Right lobe of liver (tissue), 6 donors: ENCODE results near the gene RORC. TPM values are rescaled to one million over a fixed set of nuclear protein-coding genes. Genes with fewer than 3 reads are reported as not detected.

Experiments
- ATAC-seq, 4 donors: fragments of 200-7000 bp; cut with Tn5 transposase; one replicate each; pipeline ENCODE4 v1.9.1; 2020; ENCODE audit warnings: mild to moderate bottlenecking in 4 of 4, moderate library complexity in 4 of 4
- DNase-seq, 3 donors: peaks; one replicate each; pipeline ENCODE4 v3.0.0-alpha.2; 2020
- H3K27ac ChIP-seq, 3 donors: fragments of 200-600 bp; one replicate each; pipeline ENCODE4 v1.8.0; 2022
- H3K27me3 ChIP-seq, 2 donors: fragments of 200-600 bp; one replicate each; pipeline ENCODE4 v1.8.0; 2022
- H3K36me3 ChIP-seq, 4 donors: fragments of 200-600 bp; sonication (generic) in 1 of 4; one replicate each; pipeline versions ENCODE4 v1.5.1 to v1.8.0; 2017 to 2022; ENCODE audit warnings: control low read depth in 1 of 4
- H3K4me1 ChIP-seq, 4 donors: fragments of 200-600 bp; sonication (generic) in 1 of 4; one replicate each; pipeline versions ENCODE4 v1.5.1 to v1.8.0; 2017 to 2022; ENCODE audit warnings: control low read depth in 1 of 4
- H3K4me3 ChIP-seq, 3 donors: fragments of 200-600 bp; one replicate each; pipeline ENCODE4 v1.8.0; 2022
- H3K9me3 ChIP-seq, 4 donors: fragments of 200-600 bp; sonication (generic) in 1 of 4; one replicate each; pipeline versions ENCODE4 v1.5.1 to v1.8.0; 2017 to 2022; ENCODE audit warnings: control low read depth in 1 of 4
- POLR2A ChIP-seq: fragments of 450-650 bp; IDR thresholded peaks from one replicate; pipeline ENCODE4 v1.6.1; 2017; ENCODE audit warnings: antibody characterized with exemption, mild to moderate bottlenecking
- WGBS: methylation state at CpG from one replicate; pipeline ENCODE4 v1.1.6; 2018; ENCODE audit warnings: low coverage, low lambda C conversion rate; ENCODE audit not compliant: insufficient coverage; ENCODE audit errors: missing lambda C conversion rate; 5-methylcytosine and 5-hydroxymethylcytosine counted together
- intact Hi-C, 2 donors: fragments of 100-400 bp; cut with DNase I; formaldehyde crosslinking; loops; one replicate each; pipeline versions ENCODE4 v1.11.2 to v1.14.1; 2022
- total RNA-seq, 6 experiments: library from RNA; depleted of rRNA in 2 of 6; stranded (reverse); fragments of >200 nt in 2 of 6; fragmentation: NEBNext Ultra II Directional in 3 of 6; extraction: Animal tissue kit (Norgen Biotek cat#: 25700) in 3 of 6; gene quantifications; one replicate each; pipeline versions ENCODE4 v1.1.0 to v1.2.4, GENCODE V29; 2016 to 2023
- TF ChIP-seq, protein P1 (sequence below), 4 donors: fragments of 200-600 bp in 3 of 4; fragments of 450-650 bp in 1 of 4; IDR thresholded peaks; one replicate each; pipeline versions ENCODE4 v1.5.1 to v1.8.0; 2016 to 2022; ENCODE audit warnings: antibody characterized with exemption in 4 of 4, mild to moderate bottlenecking in 2 of 4
- donor health status: DM: no; HTN: yes; CAD: no.
- donor health status: DM: no; HTN: no; CAD: no.
- donor health status: DM: no; HTN: no; CAD: no.
- donor health status: DM: no; HTN: yes; CAD: no.
- donor health status: DM: no; HTN: yes; CAD: no.

The RORC gene
- total RNA-seq, 6 experiments from 2014 or later, result 13.3 to 33.9 (median 21.5) TPM

DNA sequence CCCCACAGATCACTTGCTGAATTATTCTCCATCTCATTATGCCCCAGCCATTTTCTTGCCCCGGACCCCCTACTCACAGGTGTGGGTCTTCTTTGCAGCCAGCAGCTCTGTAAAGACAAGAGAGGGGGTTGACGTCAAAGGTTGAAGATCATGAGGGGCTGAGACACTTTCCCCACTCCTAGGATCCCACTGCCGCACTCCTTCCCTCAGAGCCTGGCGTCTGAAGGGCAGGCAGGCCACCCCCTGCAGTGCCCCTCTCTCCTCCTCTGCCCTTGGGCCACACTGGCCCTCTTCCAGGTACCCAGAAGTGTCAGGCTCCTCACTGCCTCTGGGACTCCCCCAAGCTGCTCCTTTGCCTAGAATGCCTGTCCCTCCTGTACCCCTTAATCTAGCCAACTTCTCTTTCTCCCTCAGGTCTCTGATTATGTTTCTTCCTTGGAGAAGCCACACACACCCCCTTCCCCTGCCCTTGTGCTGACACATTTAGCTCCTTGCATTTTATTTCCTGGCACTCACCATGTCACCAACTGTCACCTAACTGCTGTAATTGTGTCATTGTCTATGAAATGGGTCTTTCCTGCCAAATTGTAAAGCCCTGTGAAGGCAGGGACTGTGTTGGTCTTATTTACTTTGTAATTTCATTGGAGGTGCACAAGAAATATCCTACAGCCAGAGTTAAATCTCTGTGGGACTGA, 2.1 kb downstream of the RORC start:
- H3K27ac ChIP-seq, result no peak overlapping the region
- H3K4me1 ChIP-seq, result peaks cover 0 to 75% (median 27%) of the 10 kb centered on the region in 4 donors

DNA sequence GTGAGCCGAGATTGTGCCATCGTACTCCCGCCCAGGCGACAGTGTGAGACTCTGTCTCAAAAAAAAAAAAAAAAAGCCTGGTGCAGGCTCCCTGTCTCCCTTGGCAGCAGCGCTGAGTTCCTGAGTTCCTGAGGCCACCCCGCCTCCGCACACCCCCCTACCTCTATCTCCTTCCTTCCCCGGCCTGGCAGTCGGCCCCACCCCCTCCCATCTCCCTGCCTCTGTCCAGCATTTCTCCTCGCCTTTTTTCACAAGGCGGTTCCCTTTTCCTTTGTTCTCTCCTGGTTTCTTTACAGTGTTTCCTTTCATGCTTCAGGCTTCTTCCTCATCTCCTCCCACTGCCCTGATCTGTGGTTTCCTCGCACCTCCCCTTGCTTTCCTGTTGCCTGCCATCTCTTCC, 2.7 kb downstream of the RORC start:
- H3K27me3 ChIP-seq, result no peaks in the 10 kb centered on the region
- H3K4me3 ChIP-seq, result no peak overlapping the region
- no peaks in the 10 kb centered on the region for H3K9me3 ChIP-seq
- DNase-seq (peak in 2 of 3 donors; percentile 62 to 69), ATAC-seq (peak in 1 of 4 donors; percentile 3)
- peaks cover 0 to 69% (median 25%) of the 10 kb centered on the region in 4 donors for H3K4me1 ChIP-seq
- peaks cover 0 to 4% (median 1%) of the 10 kb centered on the region in 4 donors for H3K36me3 ChIP-seq
- WGBS, result 2% methylated on average over 5 of the region's 12 CpGs
- H3K27ac ChIP-seq, result no peak overlapping the region
- intact Hi-C loops, result no loop called here
- no peak for TF ChIP-seq POLR2A
- TF ChIP-seq, protein P1, sequence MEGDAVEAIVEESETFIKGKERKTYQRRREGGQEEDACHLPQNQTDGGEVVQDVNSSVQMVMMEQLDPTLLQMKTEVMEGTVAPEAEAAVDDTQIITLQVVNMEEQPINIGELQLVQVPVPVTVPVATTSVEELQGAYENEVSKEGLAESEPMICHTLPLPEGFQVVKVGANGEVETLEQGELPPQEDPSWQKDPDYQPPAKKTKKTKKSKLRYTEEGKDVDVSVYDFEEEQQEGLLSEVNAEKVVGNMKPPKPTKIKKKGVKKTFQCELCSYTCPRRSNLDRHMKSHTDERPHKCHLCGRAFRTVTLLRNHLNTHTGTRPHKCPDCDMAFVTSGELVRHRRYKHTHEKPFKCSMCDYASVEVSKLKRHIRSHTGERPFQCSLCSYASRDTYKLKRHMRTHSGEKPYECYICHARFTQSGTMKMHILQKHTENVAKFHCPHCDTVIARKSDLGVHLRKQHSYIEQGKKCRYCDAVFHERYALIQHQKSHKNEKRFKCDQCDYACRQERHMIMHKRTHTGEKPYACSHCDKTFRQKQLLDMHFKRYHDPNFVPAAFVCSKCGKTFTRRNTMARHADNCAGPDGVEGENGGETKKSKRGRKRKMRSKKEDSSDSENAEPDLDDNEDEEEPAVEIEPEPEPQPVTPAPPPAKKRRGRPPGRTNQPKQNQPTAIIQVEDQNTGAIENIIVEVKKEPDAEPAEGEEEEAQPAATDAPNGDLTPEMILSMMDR (IDR thresholded peaks at IDR 0.05), result no peak

More for the DNA sequence above, 2.1 kb downstream of the RORC start:
- ATAC-seq (no peak), DNase-seq (peak in 1 of 3 donors; percentile 13)
- TF ChIP-seq, protein P1 (IDR thresholded peaks at IDR 0.05), result no peak
- no peak for TF ChIP-seq POLR2A
- H3K4me3 ChIP-seq, result no peak overlapping the region
- intact Hi-C loops, result no loop called here
- H3K36me3 ChIP-seq, result peaks cover 0 to 4% (median 1%) of the 10 kb centered on the region in 4 donors
- 21% methylated on average over 2 of the region's 4 CpGs for WGBS
- H3K9me3 ChIP-seq, result no peaks in the 10 kb centered on the region
- no peaks in the 10 kb centered on the region for H3K27me3 ChIP-seq

DNA sequence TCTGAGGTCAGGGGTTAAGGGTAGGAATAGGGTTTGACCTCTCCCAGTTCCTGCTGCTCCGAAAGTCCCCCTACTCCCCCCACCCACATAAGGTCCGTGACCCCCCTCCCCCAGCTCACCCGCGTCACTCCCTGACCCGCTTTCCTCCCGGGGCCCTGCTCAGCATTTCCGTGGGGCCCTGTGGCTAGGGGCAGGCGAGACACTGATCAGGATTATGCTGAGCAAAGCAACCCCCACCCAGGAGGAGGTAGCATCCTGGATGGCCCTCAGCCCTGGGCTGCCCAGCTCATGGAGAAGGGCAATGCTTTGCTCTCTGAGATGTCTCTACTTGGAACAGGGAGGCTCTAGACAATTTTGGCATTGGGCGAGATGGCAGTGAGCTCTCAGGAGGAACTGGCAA, 3.7 kb downstream of the RORC start:
- no peaks in the 10 kb centered on the region for H3K9me3 ChIP-seq
- H3K27me3 ChIP-seq, result no peaks in the 10 kb centered on the region
- ATAC-seq (no peak), DNase-seq (peak in 1 of 3 donors; percentile 26)
- no peak overlapping the region for H3K27ac ChIP-seq
- WGBS, result 18% methylated on average over 6 of the region's 9 CpGs
- peaks cover 0 to 60% (median 20%) of the 10 kb centered on the region in 4 donors for H3K4me1 ChIP-seq
- no peak overlapping the region for H3K4me3 ChIP-seq
- intact Hi-C loops, result no loop called here
- peaks cover 0 to 4% (median 1%) of the 10 kb centered on the region in 4 donors for H3K36me3 ChIP-seq
- TF ChIP-seq POLR2A, result no peak
- TF ChIP-seq, protein P1 (IDR thresholded peaks at IDR 0.05), result no peak

DNA sequence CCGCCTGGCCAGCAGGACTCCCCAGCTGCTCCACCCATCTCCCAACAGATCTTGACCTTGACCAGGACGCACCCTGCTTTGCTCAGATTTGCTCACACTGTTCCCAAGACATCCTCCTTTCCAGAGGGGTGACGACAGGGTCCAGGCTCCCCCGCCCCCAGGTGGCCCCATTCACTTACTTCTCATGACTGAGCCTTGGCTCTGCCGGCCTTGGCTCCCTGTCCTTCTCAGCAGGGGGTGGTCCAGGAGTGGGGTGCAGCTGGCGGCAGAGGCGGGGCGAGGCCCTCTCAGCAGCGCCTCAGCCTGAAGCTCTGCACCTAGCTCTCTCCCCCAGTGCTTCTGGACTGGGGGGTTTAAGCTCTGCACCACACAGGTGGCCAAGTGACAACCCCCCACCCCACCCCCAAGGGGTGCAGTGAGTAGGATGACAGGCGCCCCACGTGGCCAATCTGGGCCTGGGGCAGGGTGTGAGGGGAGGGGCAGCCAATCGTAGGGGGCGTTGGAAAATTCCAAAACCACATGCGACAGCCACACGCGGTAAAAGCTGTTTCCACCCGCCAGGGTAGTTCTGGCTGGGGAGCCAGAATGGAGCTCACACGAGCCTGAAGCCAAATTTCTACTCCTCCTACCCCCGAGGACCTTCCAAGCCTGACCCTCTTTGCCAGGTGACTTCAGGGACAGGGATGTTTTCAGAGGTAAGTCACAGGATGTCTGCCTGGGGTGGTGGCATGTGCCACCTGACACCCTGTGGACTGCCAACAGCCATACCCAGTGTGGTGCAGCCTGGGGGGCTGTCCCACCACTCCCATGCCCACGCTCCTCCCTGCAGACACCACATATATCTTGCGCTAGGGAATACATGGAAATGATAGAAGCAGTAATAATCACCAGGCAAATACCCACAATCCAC, 5.6 kb downstream of the RORC start:
- TF ChIP-seq, protein P1 (IDR thresholded peaks at IDR 0.05), result no peak
- no peak for TF ChIP-seq POLR2A
- H3K4me3 ChIP-seq, result no peak overlapping the region
- no peak overlapping the region for H3K27ac ChIP-seq
- no peaks in the 10 kb centered on the region for H3K9me3 ChIP-seq
- 66% methylated on average over 16 of the region's 21 CpGs for WGBS
- peaks cover 0 to 67% (median 20%) of the 10 kb centered on the region in 4 donors for H3K4me1 ChIP-seq
- H3K36me3 ChIP-seq, result peaks cover 0 to 4% (median 1%) of the 10 kb centered on the region in 4 donors
- ATAC-seq (no peak), DNase-seq (peak in 1 of 3 donors; percentile 38)
- no peaks in the 10 kb centered on the region for H3K27me3 ChIP-seq
- intact Hi-C loops, result no loop called here
